Muscle of back (tissue), 13 donors: Measurements from ENCODE around the gene FCGR1A. TPM values are rescaled to one million over a fixed set of nuclear protein-coding genes. Genes with fewer than 3 reads are reported as not detected.
"Not testable (repeated sequence)": the region's sequence is repeated elsewhere in the genome, so short reads cannot be mapped to it uniquely, and the experiment has no call there.

Source experiments
- DNase-seq, 3 donors: peaks; one replicate each; pipeline versions ENCODE4 v3.0.0 to v3.0.0-alpha.2; 2013
- long read RNA-seq, 9 donors: transcript quantifications; one replicate each; lab custom pipeline, GENCODE V29; 2026
- polyA plus RNA-seq, 10 donors: library from polyadenylated mRNA; unstranded; fragments of 120-200 nt; gene quantifications; one replicate each; pipeline ENCODE4 v1.2.1, GENCODE V29; 2013; ENCODE audit not compliant: insufficient read length in 10 of 10

Gene FCGR1A
- polyA plus RNA-seq = 1 to 10 TPM in 9 of 10 donors, under 1 TPM in 1; 0.90 to 4.5 (median 2.2) TPM
- long read RNA-seq, donor 1, partial matches to known transcripts = 0 of 1 reads
- long read RNA-seq, donor 1, other reads (novel, unspliced or antisense) = 0 of 1 reads
- long read RNA-seq, donor 2 = 0 reads
- long read RNA-seq, donor 3 = 0 reads
- long read RNA-seq, donor 4 = 0 reads
- long read RNA-seq, donor 5 = 0 reads
- long read RNA-seq, donor 6, partial matches to known transcripts = 0 of 1 reads
- long read RNA-seq, donor 6, other reads (novel, unspliced or antisense) = 0 of 1 reads
- long read RNA-seq, donor 7 = 0 reads
- long read RNA-seq, donor 8 = 0 reads
- long read RNA-seq, donor 9 = 0 reads

- not testable (repeated sequence) for DNase-seq
Measured at GRCh38 chr1:149782600-149782999, at the start of gene FCGR1A. FCGR1A (plus strand) TSS chr1:149782694; CDS start chr1:149782744, 50 bp downstream.

GRCh38 chr1:149732781-149733180 lies 49.7 kb upstream of the FCGR1A start:
- not testable (repeated sequence) for DNase-seq

- not testable (repeated sequence) for DNase-seq
Measured at GRCh38 chr1:149734692-149735091, 47.8 kb upstream of the FCGR1A start.

- DNase-seq = peak in 1 of 3 donors; percentile 10
Measured at GRCh38 chr1:149740148-149740581, 42.3 kb upstream of the FCGR1A start.

- not testable (repeated sequence) for DNase-seq
Measured at GRCh38 chr1:149740590-149741230, 41.8 kb upstream of the FCGR1A start.

GRCh38 chr1:149741914-149742313 lies 40.6 kb upstream of the FCGR1A start:
- DNase-seq = not testable (repeated sequence)

- DNase-seq = not testable (repeated sequence)
Measured at GRCh38 chr1:149746463-149747356, 35.8 kb upstream of the FCGR1A start.

GRCh38 chr1:149747359-149748143 lies 34.9 kb upstream of the FCGR1A start:
- DNase-seq = not testable (repeated sequence)

GRCh38 chr1:149748144-149748500 lies 34.4 kb upstream of the FCGR1A start:
- DNase-seq = not testable (repeated sequence)

GRCh38 chr1:149750562-149750961 lies 31.9 kb upstream of the FCGR1A start:
- DNase-seq = not testable (repeated sequence)

- DNase-seq = not testable (repeated sequence)
Measured at GRCh38 chr1:149752186-149752585, 30.3 kb upstream of the FCGR1A start.

- not testable (repeated sequence) for DNase-seq
Measured at GRCh38 chr1:149753466-149753865, 29.0 kb upstream of the FCGR1A start.

- DNase-seq = not testable (repeated sequence)
Measured at GRCh38 chr1:149755294-149755693, 27.2 kb upstream of the FCGR1A start.

- not testable (repeated sequence) for DNase-seq
Measured at GRCh38 chr1:149762294-149762693, 20.2 kb upstream of the FCGR1A start.

- DNase-seq = not testable (repeated sequence)
Measured at GRCh38 chr1:149764087-149764800, 18.2 kb upstream of the FCGR1A start.

- DNase-seq = not testable (repeated sequence)
Measured at GRCh38 chr1:149766241-149766640, 16.3 kb upstream of the FCGR1A start.

- DNase-seq = not testable (repeated sequence)
Measured at GRCh38 chr1:149769216-149769615, 13.3 kb upstream of the FCGR1A start.

GRCh38 chr1:149770661-149771060 lies 11.8 kb upstream of the FCGR1A start:
- not testable (repeated sequence) for DNase-seq

GRCh38 chr1:149771653-149772425 lies 10.7 kb upstream of the FCGR1A start:
- DNase-seq = not testable (repeated sequence)
